ENCODE data around the gene SLC2A2. TPM values are rescaled to one million over a fixed set of nuclear protein-coding genes. Genes with fewer than 3 reads are reported as not detected.

The SLC2A2 gene
- total RNA-seq, 4 donors from 2014 or later: 2.0 TPM; not detected in 3

DNA sequence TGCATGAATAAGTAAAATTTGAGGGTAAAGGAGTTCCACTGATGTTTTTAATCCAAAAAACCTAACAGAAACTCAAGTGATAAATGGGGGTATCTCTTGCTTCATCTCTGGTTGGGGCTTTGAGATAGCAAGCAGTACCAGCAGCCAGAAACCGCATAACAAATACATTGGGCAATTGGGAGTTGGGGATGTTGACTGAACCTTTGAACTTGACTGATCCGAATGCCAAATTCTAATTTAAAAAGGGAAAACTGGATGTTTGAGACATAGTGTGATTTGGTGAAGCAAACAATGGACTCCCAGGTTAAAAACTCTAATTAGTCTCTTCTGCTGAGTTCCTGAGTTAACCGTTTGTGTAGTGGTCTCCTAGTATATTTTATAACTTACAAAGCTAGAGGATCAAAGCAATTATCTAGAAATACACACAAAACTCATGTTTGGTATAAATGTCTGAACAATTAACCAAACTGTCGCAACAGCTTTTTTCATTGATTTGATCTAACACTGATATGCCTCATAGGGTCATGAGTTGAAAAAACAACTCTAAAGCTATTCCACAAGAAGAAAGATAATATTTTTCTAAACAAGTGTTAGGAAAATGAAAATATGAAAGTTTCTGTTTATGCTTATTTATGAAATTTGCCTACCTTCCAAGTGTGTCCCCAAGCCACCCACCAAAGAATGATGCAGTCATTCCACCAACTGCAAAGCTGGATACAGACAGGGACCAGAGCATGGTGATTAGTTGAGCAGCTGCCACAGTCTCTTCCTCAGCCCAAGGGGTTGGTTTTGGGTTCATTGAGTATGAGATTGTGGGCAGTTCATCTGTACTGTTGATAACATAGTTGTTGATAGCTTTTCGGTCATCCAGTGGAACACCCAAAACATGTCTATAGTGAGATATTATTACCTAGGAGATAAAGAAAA is 12.4 kb downstream of the SLC2A2 start:
- DNase-seq (ENCODE audit: low spot score in 2 of 2): no peak
- H3K9me3 ChIP-seq: no peaks in the 10 kb centered on the region
- H3K4me1 ChIP-seq: no peaks in the 10 kb centered on the region
- TF ChIP-seq, protein P1, sequence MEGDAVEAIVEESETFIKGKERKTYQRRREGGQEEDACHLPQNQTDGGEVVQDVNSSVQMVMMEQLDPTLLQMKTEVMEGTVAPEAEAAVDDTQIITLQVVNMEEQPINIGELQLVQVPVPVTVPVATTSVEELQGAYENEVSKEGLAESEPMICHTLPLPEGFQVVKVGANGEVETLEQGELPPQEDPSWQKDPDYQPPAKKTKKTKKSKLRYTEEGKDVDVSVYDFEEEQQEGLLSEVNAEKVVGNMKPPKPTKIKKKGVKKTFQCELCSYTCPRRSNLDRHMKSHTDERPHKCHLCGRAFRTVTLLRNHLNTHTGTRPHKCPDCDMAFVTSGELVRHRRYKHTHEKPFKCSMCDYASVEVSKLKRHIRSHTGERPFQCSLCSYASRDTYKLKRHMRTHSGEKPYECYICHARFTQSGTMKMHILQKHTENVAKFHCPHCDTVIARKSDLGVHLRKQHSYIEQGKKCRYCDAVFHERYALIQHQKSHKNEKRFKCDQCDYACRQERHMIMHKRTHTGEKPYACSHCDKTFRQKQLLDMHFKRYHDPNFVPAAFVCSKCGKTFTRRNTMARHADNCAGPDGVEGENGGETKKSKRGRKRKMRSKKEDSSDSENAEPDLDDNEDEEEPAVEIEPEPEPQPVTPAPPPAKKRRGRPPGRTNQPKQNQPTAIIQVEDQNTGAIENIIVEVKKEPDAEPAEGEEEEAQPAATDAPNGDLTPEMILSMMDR (IDR thresholded peaks at IDR 0.05): no peak
- no peak for TF ChIP-seq EP300 (IDR thresholded peaks at IDR 0.05)
- TF ChIP-seq POLR2AphosphoS5 (IDR thresholded peaks at IDR 0.05): no peak
- TF ChIP-seq POLR2A (IDR thresholded peaks at IDR 0.05): no peak
- no peaks in the 10 kb centered on the region for H3K27me3 ChIP-seq
- H3K4me3 ChIP-seq: no peak overlapping the region
- whole genome bisulfite sequencing: 88% methylated on average over 5 of the region's 5 CpGs
- no peaks in the 10 kb centered on the region for H3K36me3 ChIP-seq
- H3K27ac ChIP-seq: no peak overlapping the region

DNA sequence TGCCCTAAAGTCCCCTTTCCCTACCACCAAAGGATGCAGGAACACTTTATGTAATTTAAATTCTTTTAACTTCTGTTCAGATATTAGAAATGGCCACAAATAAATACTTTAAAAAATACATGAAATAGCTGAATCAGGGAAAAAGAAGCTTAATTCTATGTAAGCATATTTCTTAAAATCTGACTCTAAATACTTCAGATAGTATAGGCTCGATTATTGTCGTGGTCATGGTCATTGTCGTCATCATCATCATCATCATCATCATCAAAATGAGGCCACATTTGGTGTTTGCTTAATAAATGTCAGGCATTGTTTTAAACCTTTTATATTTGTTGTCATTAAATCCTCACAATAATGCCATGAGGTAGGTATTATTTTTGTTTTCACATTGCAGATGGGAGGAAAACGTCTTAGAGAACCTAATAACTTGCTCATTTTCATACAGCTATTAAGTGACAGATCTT is 14.6 kb downstream of the SLC2A2 start:
- TF ChIP-seq POLR2A (IDR thresholded peaks at IDR 0.05): no peak
- TF ChIP-seq, protein P1 (IDR thresholded peaks at IDR 0.05): no peak
- TF ChIP-seq EP300 (IDR thresholded peaks at IDR 0.05): no peak
- TF ChIP-seq POLR2AphosphoS5 (IDR thresholded peaks at IDR 0.05): no peak
- Histone ChIP-seq H3K9me3 (no peaks in the 10 kb centered on the region), H3K27ac (no peak overlapping the region), H3K27me3 (no peaks in the 10 kb centered on the region), H3K4me3 (no peak overlapping the region), H3K36me3 (no peaks in the 10 kb centered on the region), H3K4me1 (no peaks in the 10 kb centered on the region)
- 89% methylated on average over 4 of the region's 4 CpGs for WGBS
- DNase-seq (ENCODE audit: low spot score in 2 of 2): no peak

DNA sequence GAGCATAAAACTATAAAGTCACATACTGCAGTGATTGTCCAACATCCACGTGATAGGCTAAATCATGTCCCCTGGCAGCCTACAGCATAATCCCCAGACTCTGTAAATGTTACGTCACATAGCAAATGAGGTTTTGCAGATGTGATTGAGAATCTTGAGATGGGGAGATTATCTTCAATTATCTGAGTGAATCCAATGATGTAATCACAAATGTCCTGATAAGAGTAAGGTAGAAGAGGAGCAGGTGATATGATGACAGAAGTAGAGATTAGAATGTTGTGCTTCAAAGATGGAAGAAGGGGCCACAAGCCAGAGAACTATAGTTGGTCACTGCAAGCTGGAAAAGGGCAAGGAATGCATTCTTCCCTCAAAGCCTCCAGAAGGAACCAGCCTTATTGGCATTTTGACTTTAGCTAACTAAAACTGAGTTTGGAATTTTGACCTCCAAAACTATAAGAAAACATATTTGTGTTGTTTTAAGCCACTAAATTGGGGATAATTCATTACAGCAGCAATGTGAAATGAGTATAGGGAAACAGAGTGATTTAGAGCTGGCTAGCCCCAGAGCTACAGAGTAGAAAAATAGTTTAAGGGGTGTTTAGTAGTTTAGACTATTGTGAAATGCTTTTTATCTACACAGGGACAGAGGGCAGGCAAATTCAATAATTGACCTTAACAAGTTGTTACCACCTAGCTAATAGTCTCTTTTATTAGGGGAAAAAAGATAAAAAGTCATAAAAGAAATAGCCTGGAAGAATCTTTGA is 15.2 kb downstream of the SLC2A2 start:
- Histone ChIP-seq H3K4me3 (no peak overlapping the region), H3K9me3 (no peaks in the 10 kb centered on the region), H3K27me3 (no peaks in the 10 kb centered on the region), H3K27ac (no peak overlapping the region), H3K4me1 (no peaks in the 10 kb centered on the region), H3K36me3 (no peaks in the 10 kb centered on the region)
- WGBS: 78% methylated on average over 2 of the region's 2 CpGs
- no peak for TF ChIP-seq POLR2AphosphoS5 (IDR thresholded peaks at IDR 0.05)
- TF ChIP-seq EP300 (IDR thresholded peaks at IDR 0.05): no peak
- TF ChIP-seq, protein P1 (IDR thresholded peaks at IDR 0.05): no peak
- TF ChIP-seq POLR2A (IDR thresholded peaks at IDR 0.05): no peak
- no peak for DNase-seq (ENCODE audit: low spot score in 2 of 2)

- no peak for DNase-seq (ENCODE audit: low spot score in 2 of 2)
- no peaks in the 10 kb centered on the region for H3K27me3 ChIP-seq
- no peaks in the 10 kb centered on the region for H3K4me1 ChIP-seq
- H3K36me3 ChIP-seq: no peaks in the 10 kb centered on the region
- no peak overlapping the region for H3K27ac ChIP-seq
- H3K4me3 ChIP-seq: no peak overlapping the region
- TF ChIP-seq POLR2A (IDR thresholded peaks at IDR 0.05) (no peak), EP300 (IDR thresholded peaks at IDR 0.05) (no peak), POLR2AphosphoS5 (IDR thresholded peaks at IDR 0.05) (no peak)
- TF ChIP-seq, protein P1 (IDR thresholded peaks at IDR 0.05): no peak
- H3K9me3 ChIP-seq: no peaks in the 10 kb centered on the region
Measured at GRCh38 chr3:171007316-171007715, 19.2 kb downstream of the SLC2A2 start.

DNA sequence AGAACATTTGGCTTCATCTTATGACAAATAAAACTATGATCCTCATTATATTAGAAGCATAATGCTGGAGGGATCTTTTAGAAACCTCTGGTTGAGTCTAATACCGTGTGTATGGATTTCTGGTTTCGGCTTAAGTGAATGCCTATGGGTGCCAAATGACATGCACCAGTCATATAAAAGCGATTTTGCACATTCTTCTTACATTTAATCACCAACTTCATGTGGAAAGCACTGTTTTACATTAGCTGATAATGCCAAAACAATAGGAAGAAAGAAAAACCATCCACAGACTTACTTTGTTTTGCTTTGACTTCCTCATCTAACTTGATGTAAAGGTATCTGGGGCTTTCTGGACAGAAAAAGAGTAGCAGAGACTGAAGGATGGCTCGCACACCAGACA is 20.9 kb downstream of the SLC2A2 start:
- no peak overlapping the region for H3K27ac ChIP-seq
- H3K4me1 ChIP-seq: no peaks in the 10 kb centered on the region
- no peaks in the 10 kb centered on the region for H3K9me3 ChIP-seq
- H3K36me3 ChIP-seq: no peaks in the 10 kb centered on the region
- 71% methylated on average over 4 of the region's 4 CpGs for WGBS
- DNase-seq (ENCODE audit: low spot score in 2 of 2): no peak
- no peaks in the 10 kb centered on the region for H3K27me3 ChIP-seq
- H3K4me3 ChIP-seq: no peak overlapping the region
- TF ChIP-seq POLR2AphosphoS5 (IDR thresholded peaks at IDR 0.05) (no peak), POLR2A (IDR thresholded peaks at IDR 0.05) (no peak), EP300 (IDR thresholded peaks at IDR 0.05) (no peak)
- TF ChIP-seq, protein P1 (IDR thresholded peaks at IDR 0.05): no peak

All from suprapubic skin (tissue), 4 donors.